Vagina (tissue), 2 donors: ENCODE results near the gene SLF1. TPM values are rescaled to one million over a fixed set of nuclear protein-coding genes. Genes with fewer than 3 reads are reported as not detected.

Source experiments
- DNase-seq, 2 donors: peaks; one replicate each; pipeline ENCODE4 v3.0.0-alpha.2; 2017; ENCODE audit errors: extremely low spot score in 2 of 2
- H3K27ac ChIP-seq: fragments of 200-600 bp; sonication (generic); one replicate; pipeline ENCODE4 v1.5.1; 2019
- H3K27me3 ChIP-seq: fragments of 200-600 bp; sonication (generic); one replicate; pipeline ENCODE4 v1.5.1; 2019
- H3K36me3 ChIP-seq, 2 donors: fragments of 200-600 bp; sonication (generic); one replicate each; pipeline ENCODE4 v1.5.1; 2017 to 2019
- H3K4me1 ChIP-seq: fragments of 200-600 bp; sonication (generic); one replicate; pipeline ENCODE4 v1.5.1; 2019
- H3K4me3 ChIP-seq, 2 donors: fragments of 200-600 bp; sonication (generic); 1 replicate in 1 of 2; 2 replicates in 1 of 2; pipeline ENCODE4 v1.5.1; 2016 to 2019
- H3K9me3 ChIP-seq: fragments of 200-600 bp; sonication (generic); one replicate; pipeline ENCODE4 v1.5.1; 2019
- CTCF ChIP-seq, 3 experiments: fragments of 450-650 bp in 2 of 3; fragments of 200-600 bp in 1 of 3; sonication (generic) in 1 of 3; IDR thresholded peaks; one replicate each; pipeline ENCODE4 v1.5.1; 2017 to 2019; ENCODE audit warnings: antibody characterized with exemption in 3 of 3, mild to moderate bottlenecking in 2 of 3, moderate library complexity in 2 of 3
- POLR2A ChIP-seq, 2 donors: fragments of 450-650 bp; IDR thresholded peaks; one replicate each; pipeline ENCODE4 v1.6.1; 2017; ENCODE audit warnings: antibody characterized with exemption in 2 of 2, mild to moderate bottlenecking in 2 of 2, moderate library complexity in 2 of 2
- POLR2AphosphoS5 ChIP-seq, 2 donors: sonication (generic); formaldehyde crosslinking; IDR thresholded peaks; one replicate each; pipeline ENCODE4 v1.9.0; 2017; ENCODE audit warnings: antibody characterized with exemption in 2 of 2, mild to moderate bottlenecking in 2 of 2, low read depth in 1 of 2; ENCODE audit not compliant: insufficient read depth in 1 of 2
- intact Hi-C: fragments of 100-400 bp; cut with DNase I; formaldehyde crosslinking; loops from one replicate; pipeline ENCODE4 v1.15.1; 2023
- total RNA-seq: library from RNA; depleted of rRNA; stranded (reverse); fragments of >200 nt; gene quantifications from one replicate; pipeline ENCODE4 v1.2.3, GENCODE V29; 2016

The SLF1 gene
- total RNA-seq, 1 donor from 2014 or later, result 19.9 TPM

- no peak for DNase-seq
- Histone ChIP-seq H3K4me3 (no peak overlapping the region), H3K27me3 (no peaks in the 10 kb centered on the region), H3K27ac (no peak overlapping the region), H3K36me3 (no peaks in the 10 kb centered on the region), H3K4me1 (no peaks in the 10 kb centered on the region), H3K9me3 (no peaks in the 10 kb centered on the region)
- TF ChIP-seq POLR2A (IDR thresholded peaks at IDR 0.05) (no peak), CTCF (IDR thresholded peaks at IDR 0.05) (no peak), POLR2AphosphoS5 (IDR thresholded peaks at IDR 0.05; ENCODE audit: insufficient read depth in 1 of 2, low read depth in 1 of 2) (no peak)
- intact Hi-C loops, result no loop called here
These were observed 82.1 kb downstream of the SLF1 start for GRCh38 chr5:94700592-94700991.

GRCh38 chr5:94702729-94703128, 84.3 kb downstream of the SLF1 start:
- Histone ChIP-seq H3K4me3 (no peak overlapping the region), H3K9me3 (no peaks in the 10 kb centered on the region), H3K27ac (no peak overlapping the region), H3K4me1 (no peaks in the 10 kb centered on the region), H3K27me3 (no peaks in the 10 kb centered on the region), H3K36me3 (no peaks in the 10 kb centered on the region)
- TF ChIP-seq POLR2A (IDR thresholded peaks at IDR 0.05) (no peak), POLR2AphosphoS5 (IDR thresholded peaks at IDR 0.05; ENCODE audit: insufficient read depth in 1 of 2, low read depth in 1 of 2) (no peak), CTCF (IDR thresholded peaks at IDR 0.05) (no peak)
- intact Hi-C loops, result no loop called here
- no peak for DNase-seq

DNA sequence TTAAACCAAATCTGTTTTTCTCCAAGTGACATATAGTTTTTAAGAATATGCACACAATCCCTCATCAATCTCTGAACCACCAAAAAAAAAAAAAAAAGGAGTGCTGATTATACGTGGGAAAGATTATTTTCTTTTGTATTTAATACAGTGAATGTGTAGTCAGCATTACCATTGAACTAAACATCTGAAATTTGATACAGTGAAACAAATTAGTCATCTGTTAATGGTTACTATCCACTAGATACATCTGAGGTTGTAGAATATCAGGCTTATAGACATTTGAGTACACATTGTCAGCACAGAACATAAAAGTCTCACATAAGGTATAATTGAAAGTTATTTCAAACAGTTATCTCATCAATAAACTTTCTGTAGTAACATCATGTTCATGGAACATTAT, 87.0 kb downstream of the SLF1 start:
- intact Hi-C loops, result no loop called here
- no peak for DNase-seq
- Histone ChIP-seq H3K36me3 (no peaks in the 10 kb centered on the region), H3K9me3 (no peaks in the 10 kb centered on the region), H3K4me3 (no peak overlapping the region), H3K27ac (no peak overlapping the region), H3K4me1 (no peaks in the 10 kb centered on the region), H3K27me3 (no peaks in the 10 kb centered on the region)
- TF ChIP-seq POLR2AphosphoS5 (IDR thresholded peaks at IDR 0.05; ENCODE audit: insufficient read depth in 1 of 2, low read depth in 1 of 2), result no peak
- no peak for TF ChIP-seq CTCF (IDR thresholded peaks at IDR 0.05)
- no peak for TF ChIP-seq POLR2A (IDR thresholded peaks at IDR 0.05)

GRCh38 chr5:94707359-94707758, 88.9 kb downstream of the SLF1 start:
- H3K27me3 ChIP-seq, result no peaks in the 10 kb centered on the region
- TF ChIP-seq CTCF (IDR thresholded peaks at IDR 0.05), result no peak
- no peak for TF ChIP-seq POLR2A (IDR thresholded peaks at IDR 0.05)

DNA sequence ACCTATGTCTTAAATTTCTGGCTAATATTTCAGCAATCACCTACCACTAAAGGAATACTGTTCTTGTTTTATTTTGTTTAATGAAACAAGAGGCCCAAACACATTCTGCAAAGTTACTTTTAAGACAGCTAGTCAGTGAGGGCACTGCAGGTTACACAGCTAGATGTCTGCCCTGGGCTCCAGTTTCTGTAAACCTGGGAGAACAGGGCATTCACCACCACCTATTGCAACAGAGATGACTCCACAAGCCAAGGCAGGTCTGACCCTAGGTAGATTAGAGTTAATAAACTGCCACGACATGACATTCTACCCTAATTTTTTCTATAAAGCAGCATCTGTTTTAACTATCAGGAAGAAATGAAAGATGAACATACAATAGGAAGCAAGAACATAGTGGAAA, 90.8 kb downstream of the SLF1 start:
- Histone ChIP-seq H3K27me3 (no peaks in the 10 kb centered on the region), H3K36me3 (no peaks in the 10 kb centered on the region), H3K4me3 (no peak overlapping the region), H3K9me3 (no peaks in the 10 kb centered on the region), H3K4me1 (no peaks in the 10 kb centered on the region), H3K27ac (no peak overlapping the region)
- DNase-seq, result no peak
- TF ChIP-seq CTCF (IDR thresholded peaks at IDR 0.05) (no peak), POLR2A (IDR thresholded peaks at IDR 0.05) (no peak), POLR2AphosphoS5 (IDR thresholded peaks at IDR 0.05; ENCODE audit: insufficient read depth in 1 of 2, low read depth in 1 of 2) (no peak)
- intact Hi-C loops, result no loop called here

More at GRCh38 chr5:94707359-94707758, 88.9 kb downstream of the SLF1 start:
- no peaks in the 10 kb centered on the region for H3K36me3 ChIP-seq
- no peaks in the 10 kb centered on the region for H3K4me1 ChIP-seq
- no peak for DNase-seq
- no peak overlapping the region for H3K4me3 ChIP-seq
- intact Hi-C loops, result no loop called here
- no peak overlapping the region for H3K27ac ChIP-seq
- H3K9me3 ChIP-seq, result no peaks in the 10 kb centered on the region
